Measurements from ENCODE around the gene SYTL4.

The SYTL4 gene

GRCh38 chrX:100687546-100687945 lies 44.4 kb downstream of the SYTL4 start:
- DNase-seq (ENCODE audit: low read depth) = no peak

GRCh38 chrX:100687128-100687527 lies 44.8 kb downstream of the SYTL4 start:
- no peak for DNase-seq (ENCODE audit: low read depth)

GRCh38 chrX:100685997-100686305 lies 46.0 kb downstream of the SYTL4 start:
- DNase-seq (ENCODE audit: low read depth) = no peak

- DNase-seq (ENCODE audit: low read depth) = no peak
Measured at GRCh38 chrX:100685284-100685996, 46.5 kb downstream of the SYTL4 start.

GRCh38 chrX:100682939-100683338 lies 49.0 kb downstream of the SYTL4 start:
- DNase-seq (ENCODE audit: low read depth) = no peak

- DNase-seq (ENCODE audit: low read depth) = no peak
Measured at GRCh38 chrX:100681599-100681998, 50.3 kb downstream of the SYTL4 start.

GRCh38 chrX:100680756-100681155 lies 51.2 kb downstream of the SYTL4 start:
- no peak for DNase-seq (ENCODE audit: low read depth)

GRCh38 chrX:100677611-100678181 lies 54.2 kb downstream of the SYTL4 start:
- DNase-seq (ENCODE audit: low read depth) = no peak

- no peak for DNase-seq (ENCODE audit: low read depth)
Measured at GRCh38 chrX:100674705-100675104, 57.2 kb downstream of the SYTL4 start.

GRCh38 chrX:100673397-100673953 lies 58.4 kb downstream of the SYTL4 start:
- no peak for DNase-seq (ENCODE audit: low read depth)

- DNase-seq (ENCODE audit: low read depth) = no peak
Measured at GRCh38 chrX:100672966-100673365, 59.0 kb downstream of the SYTL4 start.

- DNase-seq (ENCODE audit: low read depth) = no peak
Measured at GRCh38 chrX:100663642-100664041, 68.3 kb downstream of the SYTL4 start.

GRCh38 chrX:100662796-100663195 lies 69.1 kb downstream of the SYTL4 start:
- DNase-seq (ENCODE audit: low read depth) = no peak

- no peak for DNase-seq (ENCODE audit: low read depth)
Measured at GRCh38 chrX:100662170-100662569, 69.8 kb downstream of the SYTL4 start.

- DNase-seq (ENCODE audit: low read depth) = no peak
Measured at GRCh38 chrX:100659431-100660137, 72.3 kb downstream of the SYTL4 start.

GRCh38 chrX:100658941-100659381 lies 73.0 kb downstream of the SYTL4 start:
- no peak for DNase-seq (ENCODE audit: low read depth)

- DNase-seq (ENCODE audit: low read depth) = no peak
Measured at GRCh38 chrX:100654261-100654660, 77.7 kb downstream of the SYTL4 start.

- DNase-seq (ENCODE audit: low read depth) = no peak
Measured at GRCh38 chrX:100652266-100652665, 79.7 kb downstream of the SYTL4 start.

- no peak for DNase-seq (ENCODE audit: low read depth)
Measured at GRCh38 chrX:100650841-100651240, 81.1 kb downstream of the SYTL4 start.

- DNase-seq (ENCODE audit: low read depth) = no peak
Measured at GRCh38 chrX:100649550-100650356, 82.2 kb downstream of the SYTL4 start.

- DNase-seq (ENCODE audit: low read depth) = no peak
Measured at GRCh38 chrX:100648458-100649417, 83.2 kb downstream of the SYTL4 start.
